Activated CD8-positive, alpha-beta memory T cell treated with anti-CD3 and anti-CD28 coated beads for 24 hours (primary cell): Measurements from ENCODE around the gene PCDH11X.
"Not testable (repeated sequence)": the region's sequence is repeated elsewhere in the genome, so short reads cannot be mapped to it uniquely, and the experiment has no call there.

Source experiments
- DNase-seq: peaks from one replicate; pipeline ENCODE4 v3.0.0-alpha.2; 2020

PCDH11X gene

GRCh38 chrX:91779135-91779534 is at the start of gene PCDH11X:
Gene PCDH11X (plus strand): TSS chrX:91779375. CDS start chrX:91835505, 56,130 bp downstream.
- not testable (repeated sequence) for DNase-seq

GRCh38 chrX:91747446-91747845 is 31.7 kb upstream of the PCDH11X start:
- not testable (repeated sequence) for DNase-seq

GRCh38 chrX:91753022-91753421 is 26.2 kb upstream of the PCDH11X start:
- DNase-seq: not testable (repeated sequence)

GRCh38 chrX:91770619-91771488 is 8.3 kb upstream of the PCDH11X start:
- not testable (repeated sequence) for DNase-seq

GRCh38 chrX:91773943-91774342 is 5.2 kb upstream of the PCDH11X start:
- DNase-seq: not testable (repeated sequence)

- not testable (repeated sequence) for DNase-seq
Observed at GRCh38 chrX:91780008-91780407, 833 bp downstream of the PCDH11X start.

GRCh38 chrX:91780698-91781097 is 1.5 kb downstream of the PCDH11X start:
- DNase-seq: not testable (repeated sequence)

- not testable (repeated sequence) for DNase-seq
Observed at GRCh38 chrX:91781553-91782298, 2.6 kb downstream of the PCDH11X start.

- not testable (repeated sequence) for DNase-seq
Observed at GRCh38 chrX:91782825-91783224, 3.6 kb downstream of the PCDH11X start.

- DNase-seq: not testable (repeated sequence)
Observed at GRCh38 chrX:91817537-91817936, 38.4 kb downstream of the PCDH11X start.

- DNase-seq: not testable (repeated sequence)
Observed at GRCh38 chrX:91825321-91825720, 46.1 kb downstream of the PCDH11X start.
